HEK293 (cell line): ENCODE results near the gene VEGFC.

Experiments used
- PATZ1 ChIP-seq: fragments of 450-650 bp; formaldehyde crosslinking; IDR thresholded peaks from 2 replicates; pipeline ENCODE4 v1.5.1; 2016; ENCODE audit warnings: missing biosample characterization, missing genetic modification characterization
- TF ChIP-seq, protein P1 (sequence below): fragments of 450-650 bp; formaldehyde crosslinking; IDR thresholded peaks from 2 replicates; pipeline ENCODE4 v1.5.1; 2016; ENCODE audit warnings: missing biosample characterization, missing genetic modification characterization

- TF ChIP-seq PATZ1 (tag by site-specific recombination), result no peak
- TF ChIP-seq, protein P1, sequence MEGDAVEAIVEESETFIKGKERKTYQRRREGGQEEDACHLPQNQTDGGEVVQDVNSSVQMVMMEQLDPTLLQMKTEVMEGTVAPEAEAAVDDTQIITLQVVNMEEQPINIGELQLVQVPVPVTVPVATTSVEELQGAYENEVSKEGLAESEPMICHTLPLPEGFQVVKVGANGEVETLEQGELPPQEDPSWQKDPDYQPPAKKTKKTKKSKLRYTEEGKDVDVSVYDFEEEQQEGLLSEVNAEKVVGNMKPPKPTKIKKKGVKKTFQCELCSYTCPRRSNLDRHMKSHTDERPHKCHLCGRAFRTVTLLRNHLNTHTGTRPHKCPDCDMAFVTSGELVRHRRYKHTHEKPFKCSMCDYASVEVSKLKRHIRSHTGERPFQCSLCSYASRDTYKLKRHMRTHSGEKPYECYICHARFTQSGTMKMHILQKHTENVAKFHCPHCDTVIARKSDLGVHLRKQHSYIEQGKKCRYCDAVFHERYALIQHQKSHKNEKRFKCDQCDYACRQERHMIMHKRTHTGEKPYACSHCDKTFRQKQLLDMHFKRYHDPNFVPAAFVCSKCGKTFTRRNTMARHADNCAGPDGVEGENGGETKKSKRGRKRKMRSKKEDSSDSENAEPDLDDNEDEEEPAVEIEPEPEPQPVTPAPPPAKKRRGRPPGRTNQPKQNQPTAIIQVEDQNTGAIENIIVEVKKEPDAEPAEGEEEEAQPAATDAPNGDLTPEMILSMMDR (tag by site-specific recombination), result no peak
These were observed 46.9 kb upstream of the VEGFC start for GRCh38 chr4:176839656-176840055.
